ENCODE results near the gene CCDC146.

- TF ChIP-seq EZH2 (IDR thresholded peaks at IDR 0.05; ENCODE audit: borderline replicate concordance) (no peak), CTCF (IDR thresholded peaks at IDR 0.05; ENCODE audit: poor library complexity) (no peak)
Observed at GRCh38 chr7:77327067-77327931, 204.9 kb downstream of the CCDC146 start.
